Endothelial cell of umbilical vein (primary cell): Measurements from ENCODE around the gene P2RY11. TPM values are rescaled to one million over a fixed set of nuclear protein-coding genes. Genes with fewer than 3 reads are reported as not detected.

ENCODE experiments used
- BruUV-seq: library from RNA; stranded (reverse); fragments of 400-500 nt; replicated peaks from 2 replicates; lab custom pipeline; 2021; lab: Mats Ljungman, UMichigan
- CTCF ChIA-PET: fragments of 300-600, 350-600 bp; sonication (Branson Sonifier 250); formaldehyde crosslinking; loops from one replicate; lab custom pipeline; 2021; ENCODE audit warnings: antibody characterized with exemption, inconsistent platforms; lab: Charles Lee
- POLR2A ChIA-PET: fragments of 300-600, 350-600 bp; sonication (Branson Sonifier 250); formaldehyde crosslinking; loops from one replicate; lab custom pipeline; 2021; ENCODE audit warnings: antibody characterized with exemption, inconsistent platforms; lab: Charles Lee
- DNase-seq: peaks from one replicate; pipeline ENCODE4 v3.0.0-alpha.2; 2011; ENCODE audit warnings: low read depth, low spot score
- FAIRE-seq: peaks from 2 replicates; lab custom pipeline; 2011; peaks lifted over from hg19 to GRCh38; lab: Jason Lieb, UNC
- H2AFZ ChIP-seq: 2 replicates; pipeline ENCODE4 v1.6.0; 2012; ENCODE audit warnings: low read depth, low read length, control low read depth, inconsistent platforms
- H3K27ac ChIP-seq: 2 replicates; pipeline ENCODE4 v1.5.1; 2011; ENCODE audit warnings: low read depth, mild to moderate bottlenecking, control low read depth, low read length, moderate library complexity; ENCODE audit not compliant: insufficient read depth
- H3K27me3 ChIP-seq, 2 experiments: 2 replicates each; pipeline versions ENCODE4 v1.6.0 to v1.6.1; 2011; ENCODE audit warnings: low read length in 2 of 2, mixed read lengths in 1 of 2; ENCODE audit not compliant: control insufficient read depth in 2 of 2, insufficient read depth in 2 of 2
- H3K36me3 ChIP-seq, 2 experiments: 2 replicates in 1 of 2; 3 replicates in 1 of 2; pipeline ENCODE4 v1.5.1; 2011; ENCODE audit warnings: low read length in 2 of 2, mild to moderate bottlenecking in 1 of 2, moderate library complexity in 1 of 2; ENCODE audit not compliant: control insufficient read depth in 2 of 2, insufficient read depth in 2 of 2; ENCODE audit errors: extremely low read depth in 1 of 2
- H3K4me1 ChIP-seq: 3 replicates; pipeline ENCODE4 v1.5.1; 2011; ENCODE audit warnings: mild to moderate bottlenecking, low read length; ENCODE audit not compliant: control insufficient read depth, insufficient read depth; ENCODE audit errors: extremely low read depth
- H3K4me2 ChIP-seq: 2 replicates; pipeline ENCODE4 v1.6.1; 2011; ENCODE audit warnings: low read length, control low read depth, mixed read lengths; ENCODE audit not compliant: insufficient read depth
- H3K4me3 ChIP-seq, 3 experiments: fragments of 200-600 bp in 1 of 3; sonication (generic), shearing (Covaris generic) in 1 of 3; replicated peaks in 1 of 3; 2 replicates each; pipeline ENCODE4 v1.5.1; 2011 to 2016; ENCODE audit warnings: control low read depth in 3 of 3, low read length in 3 of 3, mild to moderate bottlenecking in 2 of 3, inconsistent platforms in 1 of 3, low read depth in 1 of 3, moderate library complexity in 1 of 3; ENCODE audit not compliant: insufficient read depth in 1 of 3
- H3K79me2 ChIP-seq: 2 replicates; pipeline ENCODE4 v1.6.0; 2012; ENCODE audit warnings: low read length, inconsistent platforms; ENCODE audit not compliant: control insufficient read depth, insufficient read depth
- H3K9ac ChIP-seq: replicated peaks from 2 replicates; pipeline ENCODE3; 2011; ENCODE audit warnings: low read length, control low read depth; ENCODE audit not compliant: insufficient read depth; ENCODE audit errors: extremely low read depth
- H3K9me1 ChIP-seq: replicated peaks from 3 replicates; pipeline ENCODE4 v1.6.0; 2011; ENCODE audit warnings: mild to moderate bottlenecking, low read length; ENCODE audit not compliant: control insufficient read depth, insufficient read depth; ENCODE audit errors: extremely low read depth
- H3K9me3 ChIP-seq: replicated peaks from 2 replicates; pipeline ENCODE4 v1.5.1; 2012; ENCODE audit warnings: low read length, inconsistent platforms; ENCODE audit not compliant: control insufficient read depth, insufficient read depth
- H4K20me1 ChIP-seq: replicated peaks from 2 replicates; pipeline ENCODE3; 2011; ENCODE audit warnings: mild to moderate bottlenecking, low read length; ENCODE audit not compliant: control insufficient read depth, insufficient read depth; ENCODE audit errors: extremely low read depth
- CTCF ChIP-seq, 2 donors: IDR thresholded peaks; 1 replicate in 1 of 2; 2 replicates in 1 of 2; pipeline ENCODE4 v1.5.1; 2011; ENCODE audit warnings: low read length in 2 of 2, mild to moderate bottlenecking in 2 of 2, moderate library complexity in 2 of 2, control low read depth in 1 of 2, inconsistent platforms in 1 of 2, low read depth in 1 of 2; ENCODE audit not compliant: insufficient read depth in 1 of 2; ENCODE audit errors: extremely low read depth in 1 of 2
- EZH2 ChIP-seq: IDR thresholded peaks from 2 replicates; pipeline ENCODE4 v1.6.1; 2012; ENCODE audit warnings: borderline replicate concordance, low read depth, mild to moderate bottlenecking, moderate library complexity, low read length, inconsistent platforms; ENCODE audit not compliant: severe bottlenecking
- GATA2 ChIP-seq: IDR thresholded peaks from 2 replicates; pipeline ENCODE4 v1.7.0; 2011; ENCODE audit warnings: low read depth, mild to moderate bottlenecking, moderate library complexity, mixed read lengths, low read length; ENCODE audit not compliant: insufficient read length, insufficient read depth
- MAX ChIP-seq: IDR thresholded peaks from 2 replicates; pipeline ENCODE4 v1.6.1; 2011; ENCODE audit not compliant: insufficient read depth, insufficient read length
- MYC ChIP-seq: IDR thresholded peaks from one replicate; pipeline ENCODE4 v1.6.1; 2011; ENCODE audit warnings: mild to moderate bottlenecking, low read depth, low read length
- POLR2A ChIP-seq: IDR thresholded peaks from 2 replicates; pipeline ENCODE4 v1.6.1; 2012; ENCODE audit warnings: low read depth, mild to moderate bottlenecking, control low read depth, low read length
- dilution Hi-C: fragments of 300-500 bp; cut with MboI; formaldehyde crosslinking; loops from one replicate; pipeline ENCODE4 v1.15.0; 2019; ENCODE audit warnings: low sequenced_read_pairs; ENCODE audit not compliant: extremely low pct_ligation_motif_present
- intact Hi-C: fragments of 100-400 bp; cut with micrococcal nuclease; formaldehyde crosslinking; loops from one replicate; pipeline ENCODE4 v1.10.0; 2022
- polyA plus RNA-seq, 4 experiments: library from polyadenylated mRNA; depleted of rRNA in 3 of 4; stranded (reverse) in 3 of 4; unstranded in 1 of 4; fragments of >200 nt; gene quantifications; 2 replicates each; pipeline versions ENCODE4 v1.2.1 to v1.2.3, GENCODE V29; 2011 to 2012; ENCODE audit warnings: missing spikeins in 1 of 4
- total RNA-seq: library from RNA; stranded (reverse); gene quantifications from 2 replicates; pipeline ENCODE4 v1.2.3, GENCODE V29; 2021

The P2RY11 gene
- total and polyA plus RNA-seq, 2 donors (not counting 3 experiments of a cell fraction or from before 2014, with no cell fraction given) = 3.6 to 14.6 TPM

- Histone ChIP-seq H3K9ac (no peak overlapping the region), H3K4me2 (no peak overlapping the region), H3K27me3 (no peaks in the 10 kb centered on the region), H3K9me3 (no peaks in the 10 kb centered on the region), H3K9me1 (no peaks in the 10 kb centered on the region), H3K4me3 (no peak overlapping the region), H3K4me1 (no peaks in the 10 kb centered on the region), H4K20me1 (no peaks in the 10 kb centered on the region), H2AFZ (no peak overlapping the region), H3K27ac (no peak overlapping the region), H3K36me3 (no peaks in the 10 kb centered on the region), H3K79me2 (no peaks in the 10 kb centered on the region)
- CTCF ChIA-PET = interaction anchor here (0.6 kb wide), 1 partner anchor 30 kb away, joined by 3 read pairs; no protein-coding TSS in a partner anchor
- intact Hi-C loops = no loop called here
- BruUV-seq = no TSS peak
- DNase-seq (no peak), FAIRE-seq (no peak)
- dilution Hi-C loops = no loop called here
- TF ChIP-seq CTCF (IDR thresholded peaks at IDR 0.05; ENCODE audit: extremely low read depth in 1 of 2, insufficient read depth in 1 of 2, low read depth in 1 of 2, low read length in 2 of 2) = no peak
- no peak for TF ChIP-seq POLR2A
- TF ChIP-seq GATA2 = no peak
- TF ChIP-seq EZH2 = no peak
- no peak for TF ChIP-seq MAX
- no peak for TF ChIP-seq MYC
- POLR2A ChIA-PET = no interaction called here
Measured at GRCh38 chr19:10061717-10062310, 49.7 kb upstream of the P2RY11 start.
